Activated T-cell treated with anti-CD3 and anti-CD28 coated beads, Interleukin-2, amount 50 U/mL, for 1 hour (primary cell): ENCODE data around the gene RRM2.
A peak's percentile ranks its signal among the peaks of the same experiment; 100 is the strongest.

ENCODE experiments used
- DNase-seq: peaks from one replicate; pipeline ENCODE4 v3.0.0-alpha.2; 2020

RRM2 gene

GRCh38 chr2:10160203-10160955, 37.8 kb downstream of the RRM2 start:
- no peak for DNase-seq

GRCh38 chr2:10161206-10161931, 38.8 kb downstream of the RRM2 start:
- no peak for DNase-seq

DNA sequence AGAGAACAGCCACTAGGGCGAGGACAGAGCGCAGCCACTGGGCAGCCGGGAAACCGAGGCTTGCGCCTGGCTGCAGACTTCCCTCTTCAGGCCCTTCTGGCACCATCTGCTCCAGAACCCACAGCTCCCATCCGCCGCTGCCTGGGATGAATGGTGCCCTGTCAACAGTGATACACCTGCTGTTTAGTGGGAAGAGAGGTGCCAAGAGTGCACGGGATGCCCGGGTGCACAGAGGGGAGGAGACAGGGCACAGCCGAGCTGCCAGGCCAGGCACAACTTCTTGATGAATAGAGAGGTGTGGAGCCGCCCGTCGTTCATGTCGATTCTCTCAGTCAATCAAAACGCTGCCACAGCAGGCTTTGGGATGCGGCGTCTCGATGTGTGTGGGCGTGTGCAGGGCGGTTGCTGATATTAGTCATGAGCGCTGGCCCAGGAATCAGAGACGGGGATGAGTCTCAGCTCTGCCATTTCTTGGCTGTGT, 39.5 kb downstream of the RRM2 start:
- DNase-seq: no peak

- peak; percentile 32 for DNase-seq
Measured at GRCh38 chr2:10162586-10163497, 40.3 kb downstream of the RRM2 start.

DNA sequence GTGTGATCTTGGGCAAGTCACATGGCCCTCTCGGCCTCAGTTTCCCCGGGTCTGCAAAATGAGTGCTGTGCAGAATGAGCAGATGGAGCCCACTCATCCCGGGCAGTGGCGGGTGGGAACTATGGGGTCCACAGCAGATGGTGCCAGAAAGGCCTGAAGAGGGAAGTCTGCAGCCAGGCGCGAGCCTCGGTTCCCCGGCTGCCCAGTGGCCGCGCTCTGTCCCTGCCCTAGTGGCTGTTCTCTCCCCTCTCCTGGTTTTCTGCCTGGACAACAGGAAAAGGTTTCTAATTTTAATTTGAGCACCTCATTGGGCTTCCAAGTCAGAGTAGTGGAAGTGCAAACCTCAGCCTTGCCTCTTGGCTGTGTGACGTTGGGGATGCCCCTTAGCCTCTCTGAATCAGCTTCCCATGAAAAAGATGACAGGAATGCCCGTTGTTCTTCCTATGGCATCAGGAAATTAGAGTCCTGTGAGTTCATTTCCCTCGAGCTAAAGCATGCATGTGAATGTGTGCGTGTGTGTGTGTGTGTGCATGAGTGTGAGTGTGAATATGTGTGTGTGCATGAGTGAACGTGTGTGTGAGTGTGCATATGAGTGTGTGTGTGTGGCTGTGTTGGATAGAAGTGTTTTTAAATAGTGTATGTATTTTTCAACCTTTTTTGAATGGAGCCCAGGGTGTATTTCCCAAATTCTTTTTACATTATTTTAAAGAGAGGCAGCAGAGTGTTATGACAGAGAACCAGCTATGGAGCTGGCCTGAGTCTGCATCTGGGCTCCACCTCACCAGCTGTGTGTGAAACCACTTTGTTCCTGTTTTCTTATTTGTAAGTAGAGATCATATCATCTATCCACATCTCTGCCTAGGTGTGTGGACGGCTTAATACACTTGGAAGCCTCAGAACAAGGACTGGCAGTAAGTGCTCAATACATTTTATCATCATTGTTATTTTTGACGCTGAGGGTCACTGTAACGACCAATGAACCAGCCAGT, 41.3 kb downstream of the RRM2 start:
- DNase-seq: no peak

DNA sequence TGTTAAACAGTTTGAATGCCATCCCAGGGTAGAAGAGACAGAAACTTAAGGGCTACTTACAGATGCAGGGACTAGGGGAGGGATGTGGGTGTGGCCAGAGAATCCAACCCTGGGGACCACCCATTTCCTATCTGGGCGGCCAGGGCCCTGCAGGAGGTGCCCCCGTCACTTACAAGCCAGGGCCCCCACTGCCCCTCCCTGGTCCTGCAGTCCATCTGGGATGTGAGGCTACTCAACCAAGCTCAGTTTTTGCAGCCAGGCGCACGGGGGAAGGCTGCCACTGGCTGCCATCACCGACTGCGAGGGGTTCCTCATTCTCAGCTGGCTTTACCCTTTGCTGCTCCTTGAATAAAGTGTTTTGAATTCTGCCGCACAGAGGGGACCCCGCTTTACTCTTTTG, 42.1 kb downstream of the RRM2 start:
- no peak for DNase-seq

DNA sequence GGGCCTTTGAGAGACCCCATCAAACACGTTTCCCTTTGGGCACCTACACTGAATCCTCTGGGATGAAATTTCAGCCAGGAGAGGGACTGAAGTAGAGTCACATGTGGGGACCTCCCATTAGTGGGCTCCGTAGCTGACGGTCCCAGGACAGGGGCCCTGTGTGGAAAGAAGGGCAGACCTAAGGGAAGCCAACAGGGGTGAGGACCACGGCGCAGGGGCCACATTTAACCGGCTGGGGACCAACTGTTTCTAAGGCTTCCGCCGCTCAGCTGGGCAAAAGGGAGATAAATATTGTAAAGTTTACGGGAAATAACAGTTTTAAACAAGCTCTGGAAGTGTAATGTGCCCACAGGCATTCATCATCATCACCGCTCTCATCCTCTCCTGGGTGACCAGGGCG, 42.7 kb downstream of the RRM2 start:
- DNase-seq: no peak

DNA sequence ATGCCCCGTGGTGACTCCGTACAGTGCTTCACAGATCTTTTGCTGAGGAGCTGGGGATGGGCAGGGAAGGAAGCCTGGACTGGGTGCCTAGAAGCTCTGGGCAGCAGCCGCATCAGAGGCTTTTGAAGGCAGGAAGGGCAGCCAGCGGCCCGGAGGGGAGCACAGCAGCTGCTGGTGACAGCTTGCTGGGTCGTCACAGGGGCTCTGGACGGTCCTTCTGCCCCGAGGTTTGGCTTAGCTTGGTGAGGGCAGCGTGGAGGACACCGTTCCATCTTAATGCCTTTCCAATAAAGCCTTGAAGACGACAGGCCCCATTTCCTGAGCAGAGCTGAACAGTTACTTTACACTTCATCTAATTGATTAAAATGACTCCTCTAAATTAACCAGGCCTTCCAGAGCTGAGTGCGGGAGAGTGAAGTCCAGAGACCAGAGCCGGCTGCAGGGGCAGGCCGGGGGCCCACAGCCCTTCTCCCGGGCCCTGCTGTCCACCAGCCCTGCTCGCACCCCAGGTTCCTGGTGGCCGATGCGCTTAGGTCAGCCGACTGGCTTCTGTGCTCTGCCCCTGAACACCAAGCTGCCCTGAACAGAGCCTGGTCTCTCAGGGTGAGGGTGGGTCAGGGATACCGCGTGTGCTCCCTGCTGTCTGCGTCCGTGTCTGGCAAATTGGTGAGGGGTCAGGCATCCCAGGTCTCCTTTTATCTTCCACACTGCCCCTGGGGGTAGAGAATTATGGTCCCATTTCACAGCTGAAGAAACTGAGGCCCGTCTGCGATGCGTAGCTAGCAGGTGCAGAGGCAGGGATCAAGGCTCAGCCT, 43.5 kb downstream of the RRM2 start:
- no peak for DNase-seq

DNA sequence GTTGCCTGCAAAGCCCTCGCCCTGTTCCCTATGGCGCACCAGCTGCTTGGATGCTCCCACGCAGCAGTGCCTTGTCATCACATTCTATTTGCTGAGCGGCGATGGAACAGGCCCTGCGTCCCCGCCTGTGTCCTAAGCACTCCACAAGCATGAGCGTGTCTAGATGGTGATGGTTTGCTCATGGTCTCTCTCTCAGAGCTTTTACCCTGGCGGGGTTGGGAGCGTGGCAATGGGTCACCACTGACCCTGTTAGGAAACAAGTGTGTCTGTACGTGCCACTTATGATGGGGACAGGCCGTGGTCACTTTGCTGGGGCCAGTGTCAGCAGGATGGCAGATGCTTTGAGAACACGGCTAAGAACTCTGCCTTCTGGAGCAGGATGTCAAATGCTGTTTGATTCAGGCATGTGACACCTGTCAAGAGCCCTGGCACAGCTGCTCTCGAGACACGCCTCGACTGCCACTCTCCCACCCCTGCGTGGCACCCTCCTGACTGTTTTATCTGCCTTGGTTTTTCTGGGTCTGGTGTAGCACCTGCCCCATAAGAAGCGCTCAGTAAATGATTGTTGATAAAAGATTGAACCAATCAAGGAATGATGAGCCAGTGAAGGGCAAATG, 44.2 kb downstream of the RRM2 start:
- DNase-seq: no peak

DNA sequence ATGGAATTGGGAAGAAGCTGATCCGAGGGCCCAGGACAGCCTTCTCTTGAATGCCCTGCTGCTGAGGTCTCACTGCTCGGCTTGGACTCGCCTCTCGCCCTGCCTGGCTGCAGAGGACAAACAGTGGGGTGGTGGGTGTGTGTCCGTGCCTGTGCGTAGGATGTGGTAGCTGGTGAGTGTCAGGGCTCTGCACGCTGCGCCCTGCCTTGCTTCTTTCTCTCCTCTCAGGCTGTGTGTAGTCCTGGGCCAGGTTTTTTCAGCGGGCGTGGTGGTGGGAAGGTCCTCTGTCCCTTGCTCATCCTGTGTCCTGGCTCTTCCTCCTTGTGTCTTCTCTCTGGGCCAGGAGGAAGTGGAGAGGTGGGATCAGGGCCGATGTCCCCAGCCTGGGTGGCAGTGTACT, 44.8 kb downstream of the RRM2 start:
- no peak for DNase-seq

DNA sequence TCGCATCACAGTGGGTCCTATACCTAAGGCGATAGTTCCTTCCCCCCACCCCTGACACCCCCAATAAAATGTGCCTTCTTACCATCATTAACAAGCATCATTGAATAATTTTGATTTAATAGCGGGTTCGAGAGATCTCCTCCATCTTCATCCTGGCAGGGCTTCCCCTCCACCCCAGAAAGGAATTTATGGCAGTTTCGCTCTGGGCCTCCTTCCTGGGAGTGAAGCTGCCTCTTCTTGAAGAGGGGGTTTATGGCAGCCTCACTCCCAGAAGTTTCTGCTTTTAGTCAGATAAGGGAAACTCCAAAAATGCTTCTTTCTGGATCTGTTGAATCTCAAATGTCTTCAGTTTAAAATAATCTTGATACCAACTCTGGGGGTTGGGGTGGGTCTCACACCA, 45.7 kb downstream of the RRM2 start:
- DNase-seq: no peak

DNA sequence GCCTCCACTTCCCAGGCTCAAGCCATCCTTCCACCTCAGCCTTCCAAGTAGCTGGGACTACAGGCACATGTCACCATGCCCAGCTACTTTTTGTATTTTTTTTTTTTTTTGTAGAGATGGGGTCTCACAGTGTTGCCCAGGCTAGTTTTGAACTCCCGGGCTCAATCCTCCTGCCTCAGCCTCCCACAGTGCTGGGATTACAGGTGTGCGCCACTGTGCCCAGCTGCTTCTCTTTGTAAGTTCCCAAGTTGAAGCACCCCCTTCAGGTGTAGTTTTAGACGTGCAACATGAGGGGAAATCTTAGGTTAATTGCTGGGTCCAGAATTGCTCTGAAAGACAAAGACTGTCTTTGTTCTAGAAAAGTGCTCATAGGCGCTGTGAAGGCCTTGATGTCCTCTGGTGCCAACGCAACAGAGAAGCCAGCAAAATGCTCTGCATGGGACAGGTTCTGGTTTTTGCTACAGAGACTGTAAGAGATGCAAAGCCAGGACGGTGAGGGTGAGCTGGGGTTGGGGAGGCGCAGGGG, 46.6 kb downstream of the RRM2 start:
- DNase-seq: no peak

- DNase-seq: no peak
Measured at GRCh38 chr2:10169581-10169980, 47.0 kb downstream of the RRM2 start.

DNA sequence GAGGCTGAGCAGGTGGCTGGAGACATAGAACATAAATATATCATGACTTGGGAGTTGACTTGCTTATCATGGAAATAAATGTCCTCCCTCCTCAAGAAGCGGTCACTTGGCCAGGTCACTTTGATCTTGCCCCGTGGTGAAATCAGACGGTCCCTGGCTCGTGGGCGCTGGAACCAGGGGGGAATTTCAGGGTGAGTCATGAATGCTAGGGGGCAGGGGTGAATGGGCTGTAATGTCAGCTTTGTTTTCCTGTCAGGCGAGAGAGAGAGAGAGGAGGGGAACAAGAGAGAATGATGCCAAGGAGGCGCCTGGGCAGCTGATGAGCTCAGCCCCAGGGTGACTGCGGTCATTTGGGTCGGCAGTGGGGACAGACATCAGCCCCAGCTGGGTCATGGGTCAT, 47.7 kb downstream of the RRM2 start:
- no peak for DNase-seq

DNA sequence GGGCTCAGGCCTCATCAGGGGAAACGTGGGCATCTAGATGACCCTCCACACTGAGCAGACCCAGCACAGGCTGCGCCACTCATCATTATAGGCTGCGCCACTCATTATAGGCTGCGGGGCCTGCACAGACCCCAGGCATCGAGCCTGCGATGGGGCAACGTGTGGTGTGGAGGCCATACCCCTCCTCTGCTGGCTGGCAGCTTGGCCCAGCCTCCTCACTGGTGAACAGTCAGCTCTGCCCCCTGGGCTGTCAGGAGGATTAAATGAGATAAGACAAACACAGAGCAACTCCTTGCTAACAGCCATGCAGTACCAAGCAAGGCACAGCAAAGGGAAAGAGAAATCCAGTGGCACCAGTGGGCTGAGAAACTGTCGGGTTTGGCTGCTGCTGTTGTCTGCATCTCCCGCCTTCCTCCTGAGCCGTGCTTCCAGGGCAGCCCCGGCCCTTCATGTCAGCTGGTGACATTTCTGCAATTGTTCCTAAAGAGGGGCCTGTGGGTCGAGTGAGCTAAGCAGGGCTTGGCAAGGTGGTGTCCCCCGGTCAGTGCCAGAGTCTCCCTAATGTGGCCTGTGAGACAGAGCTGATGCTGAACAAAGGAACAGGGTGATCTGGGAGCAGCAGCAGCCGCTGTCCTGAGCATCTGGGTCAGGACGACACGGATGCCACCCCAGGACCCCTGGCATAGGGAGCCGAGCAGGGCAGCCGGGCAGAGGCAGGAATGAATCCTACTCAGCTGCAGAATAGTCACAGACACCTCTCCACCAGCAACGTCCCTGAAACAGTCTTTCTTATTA, 48.7 kb downstream of the RRM2 start:
- no peak for DNase-seq

DNA sequence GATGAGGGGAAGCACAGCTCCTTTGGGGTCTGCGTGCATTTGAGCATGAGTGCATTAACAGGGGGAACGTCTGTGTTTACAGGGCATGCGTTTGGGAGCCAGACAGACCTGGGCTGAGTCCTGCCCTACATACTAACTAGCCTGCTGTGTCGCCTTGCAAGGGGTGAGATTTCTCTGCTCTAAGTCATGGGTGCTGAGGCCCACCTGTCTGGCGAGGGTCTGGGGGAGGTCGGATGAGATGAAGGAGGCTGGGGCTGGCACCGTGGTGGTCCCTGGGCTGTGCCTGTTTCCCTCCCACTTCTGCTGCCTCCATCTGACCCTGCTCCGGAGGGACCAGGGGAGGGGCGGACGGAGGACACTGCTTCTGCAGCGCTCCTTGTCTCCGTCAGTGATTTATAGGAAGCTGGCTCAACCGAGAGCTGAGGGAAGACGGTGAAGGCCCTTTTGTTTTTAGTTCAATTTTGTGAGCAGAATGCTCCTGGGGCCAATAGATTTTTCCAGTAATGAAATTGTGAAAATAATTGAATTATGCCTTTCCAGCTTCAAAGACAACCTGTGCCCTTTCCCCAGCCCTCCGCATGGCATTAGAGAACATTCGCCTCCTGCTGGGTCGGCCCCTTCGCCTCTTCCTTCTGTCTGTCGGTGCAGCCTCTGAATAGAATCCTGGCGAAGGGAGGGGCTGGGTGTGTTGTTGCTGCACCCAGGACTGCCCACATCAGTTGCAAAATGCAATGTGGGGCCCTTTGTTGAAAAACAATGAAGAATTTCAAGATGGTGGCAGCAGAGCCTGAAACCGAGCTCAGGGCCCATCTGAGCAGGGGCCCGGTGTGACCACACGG, 49.7 kb downstream of the RRM2 start:
- DNase-seq: no peak

- no peak for DNase-seq
Measured at GRCh38 chr2:10173258-10174005, 50.9 kb downstream of the RRM2 start.

DNA sequence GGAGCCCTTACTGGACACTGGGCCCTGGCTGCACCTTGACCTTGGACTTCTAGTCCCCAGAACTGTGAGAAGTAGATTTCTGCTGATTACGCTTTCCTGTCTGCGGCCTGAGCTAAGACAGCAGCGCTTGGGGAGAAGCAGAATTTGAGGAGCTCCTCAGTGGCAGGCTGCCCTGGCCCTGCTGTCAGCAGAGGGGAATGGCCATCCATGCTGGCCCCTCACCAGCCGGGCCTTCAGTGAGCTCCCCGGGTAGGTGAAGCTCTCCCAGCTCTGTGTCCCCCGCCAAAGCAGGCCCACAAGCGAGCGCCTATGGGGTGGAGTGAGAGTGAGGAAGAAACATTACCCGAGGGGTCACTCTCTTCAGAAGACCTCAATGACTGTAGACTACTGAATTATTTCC, 51.6 kb downstream of the RRM2 start:
- no peak for DNase-seq
